HepG2 (cell line): ENCODE results near the gene AP2B1. TPM values are rescaled to one million over a fixed set of nuclear protein-coding genes. Genes with fewer than 3 reads are reported as not detected.

ENCODE experiments used
- ATAC-seq: fragments of 200-7000 bp; cut with Tn5 transposase; 3 replicates; pipeline ENCODE4 v1.9.1; 2020; ENCODE audit warnings: mild to moderate bottlenecking, moderate library complexity
- BruUV-seq: library from RNA; stranded (reverse); fragments of 400-500 nt; replicated peaks from 2 replicates; lab custom pipeline; 2021; lab: Mats Ljungman, UMichigan
- CTCF ChIA-PET: fragments of 300-600 bp; formaldehyde crosslinking; extraction: SDS; loops from one replicate; lab custom pipeline; 2021; ENCODE audit warnings: low total read pairs, inconsistent platforms, low intra/inter-chr PET ratio; lab: Yijun Ruan, JAX
- POLR2A ChIA-PET: fragments of 350-600 bp; sonication (Branson Sonifier 250); formaldehyde crosslinking; loops from one replicate; lab custom pipeline; 2020; ENCODE audit warnings: antibody characterized with exemption, inconsistent platforms; lab: Yijun Ruan, JAX
- DNase-seq: peaks from one replicate; pipeline ENCODE4 v3.0.0-alpha.2; 2015; ENCODE audit warnings: low spot score
- FAIRE-seq: peaks from 3 replicates; lab custom pipeline; 2011; peaks lifted over from hg19 to GRCh38; lab: Jason Lieb, UNC
- H2AFZ ChIP-seq: one replicate; pipeline ENCODE4 v1.6.1; 2011; ENCODE audit warnings: low read length, inconsistent platforms
- H3K27ac ChIP-seq: fragments of 300-600 bp; 3 replicates; pipeline ENCODE4 v1.8.0; 2011; ENCODE audit warnings: mixed run types, mild to moderate bottlenecking, mixed read lengths, low read length, inconsistent platforms; ENCODE audit not compliant: insufficient read depth; ENCODE audit errors: extremely low read length
- H3K27me3 ChIP-seq, 2 experiments: fragments of 200-600 bp in 1 of 2; 2 replicates in 1 of 2; 3 replicates in 1 of 2; pipeline versions ENCODE4 v1.6.0 to v1.8.0; 2011; ENCODE audit warnings: low read length in 2 of 2, mild to moderate bottlenecking in 2 of 2, moderate library complexity in 2 of 2, inconsistent platforms in 1 of 2; ENCODE audit not compliant: insufficient read depth in 2 of 2, control insufficient read depth in 1 of 2
- H3K36me3 ChIP-seq, 2 experiments: fragments of 200-600 bp in 1 of 2; replicated peaks in 1 of 2; 2 replicates in 1 of 2; 3 replicates in 1 of 2; pipeline versions ENCODE4 v1.5.1 to v1.8.0; 2011; ENCODE audit warnings: low read length in 2 of 2, inconsistent platforms in 1 of 2; ENCODE audit not compliant: insufficient read depth in 2 of 2, control insufficient read depth in 1 of 2
- H3K4me1 ChIP-seq: 2 replicates; pipeline ENCODE4 v1.5.1; 2012; ENCODE audit warnings: low read length, inconsistent platforms; ENCODE audit not compliant: insufficient read depth
- H3K4me2 ChIP-seq: 2 replicates; pipeline ENCODE4 v1.6.0; 2011; ENCODE audit warnings: low read depth, low read length, inconsistent platforms
- H3K4me3 ChIP-seq, 3 experiments: fragments of 200-600 bp in 1 of 3; sonication (generic), shearing (Covaris generic) in 1 of 3; replicated peaks in 1 of 3; 2 replicates each; pipeline ENCODE4 v1.5.1; 2011 to 2016; ENCODE audit warnings: low read length in 3 of 3, inconsistent platforms in 2 of 3, low read depth in 2 of 3, mild to moderate bottlenecking in 2 of 3, control low read depth in 1 of 3, mixed read lengths in 1 of 3; ENCODE audit not compliant: insufficient read depth in 1 of 3
- H3K79me2 ChIP-seq: one replicate; pipeline ENCODE4 v1.6.1; 2011; ENCODE audit warnings: low read length, inconsistent platforms; ENCODE audit not compliant: insufficient read depth
- H3K9ac ChIP-seq: 2 replicates; pipeline ENCODE4 v1.6.0; 2011; ENCODE audit warnings: mild to moderate bottlenecking, low read depth, low read length, inconsistent platforms; ENCODE audit not compliant: insufficient read depth
- H3K9me3 ChIP-seq: 2 replicates; pipeline ENCODE4 v1.5.1; 2012; ENCODE audit warnings: mild to moderate bottlenecking, low read length
- H4K20me1 ChIP-seq: 2 replicates; pipeline ENCODE4 v1.6.0; 2011; ENCODE audit warnings: inconsistent platforms, mild to moderate bottlenecking, low read length, moderate library complexity; ENCODE audit not compliant: insufficient read depth
- ARHGAP35 ChIP-seq: sonication (generic); formaldehyde crosslinking; IDR thresholded peaks from 2 replicates; pipeline ENCODE4 v1.9.0; 2022; ENCODE audit warnings: mild to moderate bottlenecking, inconsistent platforms, moderate library complexity, missing genetic modification reagents, borderline replicate concordance
- KIAA2018 ChIP-seq: sonication (generic); formaldehyde crosslinking; IDR thresholded peaks from 2 replicates; pipeline ENCODE4 v1.5.0; 2020; ENCODE audit warnings: mild to moderate bottlenecking, missing genetic modification reagents, borderline replicate concordance
- MAFF ChIP-seq: IDR thresholded peaks from 2 replicates; pipeline ENCODE4 v1.6.1; 2011; ENCODE audit warnings: low read depth, low read length, improper control_type of control experiment
- MAFK ChIP-seq, 2 experiments: IDR thresholded peaks in 1 of 2; conservative IDR thresholded peaks in 1 of 2; 2 replicates each; pipeline ENCODE4 v1.6.1; 2011; ENCODE audit warnings: improper control_type of control experiment in 2 of 2, low read length in 2 of 2
- ZFX ChIP-seq: sonication (generic); formaldehyde crosslinking; IDR thresholded peaks from 2 replicates; pipeline ENCODE4 v1.4.0; 2020; ENCODE audit warnings: mild to moderate bottlenecking, low read depth, missing genetic modification reagents, moderate library complexity
- ZNF280D ChIP-seq: sonication (generic); formaldehyde crosslinking; IDR thresholded peaks from 2 replicates; pipeline ENCODE4 v1.5.1; 2020; ENCODE audit warnings: mild to moderate bottlenecking, missing genetic modification reagents
- WGBS: methylation state at CpG from one replicate; pipeline ENCODE4 v1.1.6; 2017; ENCODE audit warnings: low lambda C conversion rate; 5-methylcytosine and 5-hydroxymethylcytosine counted together
- in situ Hi-C: cut with HindIII; loops from 2 replicates; pipeline ENCODE4 v1.10.0; 2017; ENCODE audit warnings: low pct_unique_long_range_greater_than_20kb; ENCODE audit not compliant: extremely low pct_ligation_motif_present
- intact Hi-C: fragments of 100-400 bp; cut with micrococcal nuclease; formaldehyde crosslinking; loops from one replicate; pipeline ENCODE4 v1.10.0; 2022; ENCODE audit not compliant: unreplicated experiment
- polyA plus RNA-seq, 8 experiments: library from polyadenylated mRNA; depleted of rRNA in 3 of 8; stranded (reverse) in 7 of 8; unstranded in 1 of 8; fragments of >200 nt; fragmentation: Illumina TruSeq in 4 of 8; extraction: Trizol in 4 of 8; gene quantifications; 2 replicates each; pipeline versions ENCODE4 v1.2.1 to v1.2.3, GENCODE V29; 2011 to 2016; ENCODE audit warnings: low read depth in 4 of 8, missing spikeins in 1 of 8, mixed read lengths in 1 of 8; ENCODE audit not compliant: insufficient read depth in 1 of 8
- total RNA-seq, 5 experiments: library from RNA; depleted of rRNA; stranded (reverse); fragments of >200 nt; fragmentation: Illumina TruSeq; extraction: Trizol; gene quantifications; 2 replicates each; pipeline ENCODE4 v1.2.3, GENCODE V29; 2016; ENCODE audit warnings: low read depth in 1 of 5

AP2B1 gene
- total and polyA plus RNA-seq, 2 of the 13 experiments (the other 11 are each of a cell fraction or from before 2014, with no cell fraction given): 23.8 to 71.3 TPM

GRCh38 chr17:35698800-35699199, 111.7 kb downstream of the AP2B1 start:
- Histone ChIP-seq H3K79me2 (no peaks in the 10 kb centered on the region), H3K27ac (no peak overlapping the region), H3K36me3 (peaks cover 8 to 23% of the 10 kb centered on the region in 2 experiments; a peak in 4 of 5 replicates), H3K4me2 (no peak overlapping the region), H3K27me3 (no peaks in the 10 kb centered on the region), H3K9ac (no peak overlapping the region), H4K20me1 (no peaks in the 10 kb centered on the region), H3K4me1 (no peaks in the 10 kb centered on the region), H3K9me3 (no peaks in the 10 kb centered on the region), H2AFZ (no peak overlapping the region), H3K4me3 (no peak overlapping the region)
- no TSS peak for BruUV-seq
- TF ChIP-seq MAFK (conservative IDR thresholded peaks at IDR 0.05 in 1 of 2, IDR thresholded peaks at IDR 0.05 in 1 of 2; ENCODE audit: low read length in 2 of 2): peak; percentile 43 to 49; a peak in 2 of 4 replicates
- 0 out of 2 replicates have a peak, but pooled peaks have one; percentile 29 for TF ChIP-seq MAFF
- TF ChIP-seq ZFX: no peak
- ChIA-PET CTCF (no interaction called here), POLR2A (no interaction called here)
- intact Hi-C loops: no loop called here
- no peak for ATAC-seq
- in situ Hi-C loops: no loop called here
- DNase-seq: no peak
- 96% methylated on average over 2 of the region's 2 CpGs for WGBS
- no peak for FAIRE-seq

- Histone ChIP-seq H3K36me3 (peaks cover 2 to 12% of the 10 kb centered on the region in 2 experiments; a peak in 4 of 5 replicates), H2AFZ (no peak overlapping the region), H3K4me1 (peaks cover 3% of the 10 kb centered on the region), H3K4me2 (no peak overlapping the region), H4K20me1 (no peaks in the 10 kb centered on the region), H3K4me3 (no peak overlapping the region), H3K9ac (no peak overlapping the region), H3K79me2 (no peaks in the 10 kb centered on the region), H3K27me3 (no peaks in the 10 kb centered on the region), H3K27ac (no peak overlapping the region), H3K9me3 (no peaks in the 10 kb centered on the region)
- no peak for ATAC-seq
- no peak for DNase-seq
- no peak for FAIRE-seq
- intact Hi-C loops: no loop called here
- WGBS: 85% methylated on average over 6 of the region's 6 CpGs
- ChIA-PET CTCF (no interaction called here), POLR2A (no interaction called here)
- BruUV-seq: no TSS peak
- in situ Hi-C loops: loop anchor here (25.0 kb wide), 1 partner anchor 112 kb away; the partner anchor contains the start of gene TAF15
- TF ChIP-seq ARHGAP35 (CRISPR knock-in tag): no peak
- no peak for TF ChIP-seq KIAA2018
- no peak for TF ChIP-seq ZNF280D (CRISPR knock-in tag)
Observed at GRCh38 chr17:35700150-35700549, 113.0 kb downstream of the AP2B1 start.
